Keratinocyte (primary cell): ENCODE results near the gene PBX4.

Experiments used
- CTCF ChIP-seq, 3 experiments: IDR thresholded peaks in 1 of 3; conservative IDR thresholded peaks in 1 of 3; optimal IDR thresholded peaks in 1 of 3; 2 replicates in 2 of 3; 3 replicates in 1 of 3; pipeline versions ENCODE3 to v1.5.1; 2011; ENCODE audit warnings: low read length in 3 of 3, mild to moderate bottlenecking in 3 of 3, moderate library complexity in 2 of 3, control low read depth in 1 of 3, inconsistent platforms in 1 of 3; ENCODE audit not compliant: insufficient read depth in 2 of 3; ENCODE audit errors: extremely low read depth in 1 of 3
- EZH2 ChIP-seq: IDR thresholded peaks from one replicate; pipeline ENCODE4 v1.6.1; 2012; ENCODE audit warnings: inconsistent platforms, mild to moderate bottlenecking, low read length, moderate library complexity

GRCh38 chr19:19549804-19550464, 68.6 kb downstream of the PBX4 start:
- TF ChIP-seq EZH2 (no peak), CTCF (optimal IDR thresholded peaks at IDR 0.05 in 1 of 3, IDR thresholded peaks at IDR 0.05 in 1 of 3, conservative IDR thresholded peaks at IDR 0.05 in 1 of 3; ENCODE audit: extremely low read depth in 1 of 3, insufficient read depth in 2 of 3, low read length in 3 of 3) (no peak)
